HG02623 (cell line): Measurements from ENCODE around the gene ZNF287.

Source experiments
- ATAC-seq: cut with Tn5 transposase; IDR thresholded peaks from one replicate; pipeline ENCODE4 v1.9.1; 2021; ENCODE audit warnings: moderate library complexity; ENCODE audit not compliant: unreplicated experiment

The ZNF287 gene

DNA sequence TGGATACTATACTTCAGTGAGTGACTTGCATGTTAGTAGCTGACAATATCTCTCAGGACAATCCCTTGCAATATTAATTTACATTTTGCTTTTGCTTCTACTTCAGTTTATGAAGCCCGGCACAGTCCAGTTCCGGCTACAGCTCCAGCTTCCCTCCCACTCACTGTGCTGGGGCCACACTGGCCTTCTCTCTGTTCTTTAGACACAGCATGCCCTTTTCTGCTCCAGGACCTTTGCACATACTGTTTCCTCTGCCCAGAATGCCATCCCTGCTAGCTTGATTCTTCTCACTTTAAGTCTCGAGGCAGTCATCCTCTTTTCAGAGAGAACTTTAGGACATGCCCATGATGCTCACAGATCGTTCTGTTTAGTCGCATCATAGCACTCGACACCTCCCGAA is 51.5 kb downstream of the ZNF287 start:
- ATAC-seq = no peak

GRCh38 chr17:16516594-16517051 is 52.4 kb downstream of the ZNF287 start:
- ATAC-seq = no peak

GRCh38 chr17:16515933-16516332 is 53.1 kb downstream of the ZNF287 start:
- no peak for ATAC-seq

DNA sequence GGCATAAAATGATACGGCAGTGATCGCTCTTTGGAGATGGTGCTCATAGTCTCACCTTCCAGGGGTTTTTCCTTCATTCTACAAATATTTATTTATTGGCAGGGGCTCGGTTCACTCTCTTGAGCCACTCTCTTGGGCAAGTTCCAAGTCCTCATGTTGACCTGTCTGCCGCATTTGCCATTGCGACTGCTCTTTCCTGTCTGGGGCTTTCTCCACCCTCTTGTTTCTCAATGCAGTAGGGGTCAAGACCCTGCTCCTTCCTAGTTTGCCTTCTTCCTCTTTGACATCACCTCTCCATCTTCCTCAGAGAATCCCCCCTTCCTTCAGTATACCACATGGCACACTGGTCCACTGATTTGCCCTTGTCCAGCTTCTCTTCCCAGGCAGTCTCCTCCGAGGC is 55.1 kb downstream of the ZNF287 start:
- no peak for ATAC-seq

GRCh38 chr17:16512011-16512410 is 57.0 kb downstream of the ZNF287 start:
- no peak for ATAC-seq

DNA sequence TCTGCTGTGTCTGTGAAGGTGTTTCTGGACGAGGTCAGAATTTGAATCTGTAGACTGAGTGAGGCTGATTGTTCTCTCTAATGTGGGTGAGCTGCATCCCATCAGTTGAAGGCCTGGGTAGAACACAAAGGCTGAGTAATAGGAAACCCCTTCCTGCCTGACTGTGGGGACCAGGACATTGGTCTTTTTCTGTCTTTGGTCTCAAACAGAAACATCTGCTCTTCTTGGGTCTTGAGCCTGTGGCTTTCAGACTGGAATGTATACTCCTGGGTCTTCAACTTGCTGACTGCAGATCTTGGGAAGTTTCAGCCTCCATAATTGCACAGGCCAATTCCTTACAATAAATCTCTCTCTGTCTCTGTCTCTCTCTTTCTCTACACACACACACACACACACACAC is 57.4 kb downstream of the ZNF287 start:
- ATAC-seq = no peak

DNA sequence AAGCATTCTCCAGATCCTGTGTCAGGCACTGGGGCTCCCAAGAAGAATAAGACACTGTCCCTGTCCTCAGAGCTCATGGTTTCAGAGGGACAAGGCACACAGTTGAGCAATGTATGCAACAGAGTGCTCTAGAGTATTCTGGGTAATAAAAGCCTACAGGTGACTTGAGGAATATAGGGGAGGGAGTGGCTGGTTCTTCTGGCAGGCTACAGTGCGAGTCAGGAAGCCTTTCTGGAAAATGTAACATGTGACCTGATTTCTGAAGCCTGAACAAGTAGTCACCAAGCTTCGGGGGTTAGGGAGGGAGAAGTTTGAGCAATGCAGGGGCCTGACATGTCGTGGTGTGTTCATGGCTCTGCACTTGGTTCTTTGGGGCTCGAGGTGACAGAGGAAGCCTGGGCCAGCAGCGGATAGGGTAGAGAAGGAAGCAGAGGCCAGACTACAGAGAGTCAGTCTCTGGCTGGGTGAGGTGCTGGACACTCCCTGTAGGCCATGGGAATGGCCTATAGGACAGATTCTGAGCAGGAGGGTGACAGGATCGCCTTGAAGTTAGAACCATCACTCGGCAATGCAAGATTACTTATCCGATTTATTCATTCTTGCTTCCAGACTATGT is 61.0 kb downstream of the ZNF287 start:
- ATAC-seq = no peak

- no peak for ATAC-seq
Measured at GRCh38 chr17:16506188-16506587, 62.8 kb downstream of the ZNF287 start.

DNA sequence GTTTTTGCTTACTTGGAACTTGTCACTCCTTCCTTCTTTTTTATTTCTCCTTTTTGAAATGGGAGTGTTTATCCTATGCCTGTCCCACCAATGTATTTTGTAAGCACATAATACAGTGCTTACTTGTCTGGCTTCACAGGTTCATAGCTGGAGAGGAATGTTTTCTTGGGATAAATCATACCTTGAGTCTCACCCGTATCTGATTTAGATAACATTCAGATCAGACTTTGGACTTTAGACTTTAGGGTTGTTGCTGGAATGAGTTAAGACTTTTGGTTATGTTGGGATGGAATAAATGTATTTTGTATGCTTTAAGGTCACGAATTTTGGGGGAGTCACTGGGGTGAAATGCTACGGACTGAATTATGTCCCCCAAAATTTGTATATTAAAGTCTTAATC is 64.0 kb downstream of the ZNF287 start:
- no peak for ATAC-seq
